Urothelium cell line (cell line): Measurements from ENCODE around the gene NDUFA13.

Experiments
- DNase-seq: peaks from one replicate; pipeline ENCODE4 v3.0.0; 2011; ENCODE audit warnings: low spot score, mixed read lengths
- FAIRE-seq: peaks from 2 replicates; lab custom pipeline; 2011; peaks lifted over from hg19 to GRCh38; lab: Jason Lieb, UNC

The NDUFA13 gene

DNA sequence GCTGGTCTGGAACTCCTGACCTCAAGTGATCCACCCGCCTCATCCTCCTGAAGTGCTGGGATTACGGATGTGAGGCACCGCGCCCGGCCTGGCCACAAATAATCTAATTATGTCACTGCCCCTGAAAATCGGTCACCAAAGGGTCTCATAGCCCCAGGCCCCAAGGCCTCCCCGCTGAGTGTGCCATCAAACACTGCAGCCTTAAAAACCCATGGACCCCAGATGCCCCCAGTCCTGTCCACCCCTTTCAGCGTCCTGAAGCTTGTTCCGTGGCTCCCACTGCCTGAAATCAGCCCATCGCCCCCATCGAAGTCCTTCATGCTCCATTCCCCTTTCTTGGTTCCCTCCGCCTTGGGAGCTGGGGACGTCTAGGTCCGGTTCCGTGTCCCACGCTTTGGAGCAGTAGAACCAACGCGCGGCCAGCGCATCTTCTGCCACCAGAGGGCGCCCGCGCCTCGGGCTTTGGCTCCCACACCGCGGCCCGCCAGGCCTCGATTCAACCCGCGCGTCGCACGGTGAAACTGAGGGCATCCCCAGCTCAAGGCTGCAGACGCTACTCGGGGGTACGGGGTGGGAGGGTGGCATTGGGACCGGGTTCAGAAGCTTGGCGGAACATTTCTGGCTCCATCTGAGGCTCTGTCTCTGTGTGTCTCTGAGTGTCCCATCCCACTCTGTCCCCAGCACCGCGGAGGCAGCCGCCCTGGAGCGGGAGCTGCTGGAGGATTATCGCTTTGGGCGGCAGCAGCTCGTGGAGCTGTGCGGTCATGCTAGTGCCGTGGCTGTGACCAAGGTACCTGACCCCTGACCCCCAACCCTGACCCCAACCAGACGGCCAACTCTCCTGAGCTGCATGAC is 16.2 kb downstream of the NDUFA13 start:
- FAIRE-seq (no peak), DNase-seq (peak; percentile 60)

DNA sequence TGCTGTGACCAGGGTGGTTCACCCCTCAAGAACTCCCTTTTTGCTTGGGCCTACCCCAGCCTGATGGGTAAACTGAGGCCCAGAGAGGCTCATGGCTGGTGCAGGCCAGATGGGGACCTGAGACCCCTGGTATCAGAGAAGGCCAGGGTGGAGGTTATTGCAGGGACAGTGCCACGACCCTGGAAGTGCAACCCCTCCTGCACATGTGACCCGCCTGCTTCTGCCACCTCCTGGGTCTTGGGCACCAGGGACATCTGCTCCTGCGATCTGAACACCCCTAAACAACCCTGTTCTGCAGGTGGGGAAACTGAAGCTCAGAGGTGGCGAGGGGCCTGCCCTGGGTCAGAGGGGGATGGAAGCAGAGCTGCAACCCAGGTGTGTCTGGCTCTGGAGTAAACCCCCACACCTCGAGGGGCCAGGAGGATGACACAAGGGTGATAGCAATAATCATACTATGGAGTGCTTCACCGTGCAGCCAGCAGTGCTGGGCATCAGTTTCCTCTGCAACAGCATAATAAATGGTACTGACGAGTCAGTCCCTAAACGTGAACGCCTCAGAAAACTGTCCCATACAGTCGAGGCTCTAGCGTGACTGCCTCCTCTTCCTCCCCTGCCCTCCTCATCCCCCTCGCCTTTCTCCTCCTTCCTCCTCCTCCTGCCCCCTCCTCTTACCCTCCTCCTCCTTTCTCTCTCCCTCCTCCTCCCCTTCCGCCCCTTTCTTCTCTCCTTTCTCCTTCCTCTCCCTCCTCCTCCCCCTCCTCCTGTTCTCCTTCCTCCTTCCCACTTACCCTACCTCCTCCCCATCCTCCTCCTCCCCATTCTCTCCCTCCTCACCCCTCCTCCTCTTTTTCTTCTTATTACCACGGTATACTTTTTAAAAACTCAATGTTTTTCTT is 17.0 kb downstream of the NDUFA13 start:
- FAIRE-seq = no peak
- no peak for DNase-seq

DNA sequence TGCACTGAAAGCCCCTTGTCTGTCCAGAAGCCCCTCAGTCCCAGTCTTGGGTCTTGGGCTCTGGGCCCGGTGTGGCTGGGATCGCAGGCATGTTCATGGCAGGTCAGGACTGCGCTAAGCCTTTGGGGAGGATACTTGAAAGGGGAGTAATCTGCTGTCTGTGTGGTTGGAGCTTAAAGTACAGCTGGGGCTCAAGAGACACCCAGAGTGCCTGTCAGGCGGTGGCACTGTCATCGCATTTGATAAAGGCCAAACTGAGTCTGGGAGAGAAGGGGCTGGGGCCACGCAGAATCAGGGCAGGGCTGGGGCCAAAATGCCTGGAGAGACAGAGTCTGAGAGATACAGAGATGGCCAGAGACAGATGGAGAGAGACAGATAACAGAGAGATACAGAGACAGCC is 17.8 kb downstream of the NDUFA13 start:
- DNase-seq (no peak), FAIRE-seq (no peak)

DNA sequence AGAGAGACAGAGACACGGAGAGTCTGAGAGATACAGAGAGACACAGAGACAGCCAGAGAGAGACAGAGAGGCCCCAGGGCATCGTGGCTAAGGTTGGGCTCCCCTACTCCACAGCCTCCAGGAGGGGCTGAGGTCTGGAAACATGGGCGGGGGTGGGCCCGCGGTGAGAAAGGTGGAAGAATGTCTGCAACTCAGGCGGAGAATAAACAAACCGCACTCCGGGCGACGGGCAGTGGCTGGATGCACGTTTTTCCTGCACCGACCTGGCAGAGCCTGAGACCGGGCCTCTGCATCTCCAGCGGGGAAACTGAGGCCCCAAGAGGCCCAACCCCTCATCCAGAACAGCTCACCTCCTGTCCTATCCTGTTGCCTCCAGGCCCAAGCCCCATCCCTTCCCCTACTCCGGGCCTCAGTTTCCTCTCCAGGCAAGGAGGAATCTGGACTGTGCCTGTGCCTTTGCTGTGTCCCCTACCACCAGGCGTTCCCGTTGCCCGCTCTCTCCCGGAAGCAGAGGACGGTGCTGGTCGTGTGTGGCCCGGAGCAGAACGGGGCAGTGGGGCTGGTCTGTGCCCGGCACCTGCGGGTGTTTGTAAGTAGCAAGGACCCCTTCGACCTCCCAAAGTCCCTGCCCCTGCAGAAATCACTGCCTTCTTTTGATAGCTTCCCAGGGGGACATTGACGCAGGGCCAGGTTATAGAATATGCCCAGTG is 18.7 kb downstream of the NDUFA13 start:
- FAIRE-seq = no peak
- DNase-seq = no peak

DNA sequence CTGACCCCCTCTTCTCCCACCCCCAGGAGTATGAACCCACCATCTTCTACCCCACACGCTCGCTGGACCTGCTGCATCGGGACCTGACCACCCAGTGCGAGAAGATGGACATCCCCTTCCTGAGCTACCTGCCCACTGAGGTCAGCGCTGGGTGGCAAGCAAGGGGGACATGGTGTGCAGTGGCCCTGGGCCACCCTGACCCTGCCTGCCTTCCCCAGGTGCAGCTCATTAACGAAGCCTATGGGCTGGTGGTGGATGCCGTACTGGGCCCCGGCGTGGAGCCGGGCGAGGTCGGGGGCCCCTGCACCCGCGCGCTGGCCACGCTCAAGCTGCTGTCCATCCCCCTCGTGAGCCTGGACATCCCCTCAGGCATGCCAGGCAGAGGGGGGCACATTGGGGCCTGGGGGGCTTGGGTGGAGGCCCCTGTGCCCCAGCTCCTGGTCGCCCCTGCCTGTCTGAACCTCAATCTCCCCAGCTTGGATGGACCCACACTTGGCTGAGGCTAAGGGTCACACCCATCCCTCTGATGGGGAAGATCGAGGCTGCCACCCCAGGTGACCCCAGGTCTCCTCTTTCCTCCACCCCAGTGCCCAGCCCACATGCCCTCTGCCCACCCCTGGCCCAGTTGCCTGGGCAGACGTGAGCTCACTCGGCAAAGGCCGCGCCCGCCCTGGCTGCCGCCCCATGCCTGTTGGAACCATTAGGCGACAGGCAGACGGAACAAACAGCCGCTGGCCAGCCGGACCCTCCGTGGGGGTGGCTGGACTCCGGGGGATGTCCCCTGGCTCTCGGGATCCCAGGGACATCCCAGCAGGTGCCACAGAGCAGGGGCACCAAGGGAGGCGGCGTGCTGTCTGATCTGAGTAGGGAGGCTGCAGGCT is 19.5 kb downstream of the NDUFA13 start:
- no peak for FAIRE-seq

DNA sequence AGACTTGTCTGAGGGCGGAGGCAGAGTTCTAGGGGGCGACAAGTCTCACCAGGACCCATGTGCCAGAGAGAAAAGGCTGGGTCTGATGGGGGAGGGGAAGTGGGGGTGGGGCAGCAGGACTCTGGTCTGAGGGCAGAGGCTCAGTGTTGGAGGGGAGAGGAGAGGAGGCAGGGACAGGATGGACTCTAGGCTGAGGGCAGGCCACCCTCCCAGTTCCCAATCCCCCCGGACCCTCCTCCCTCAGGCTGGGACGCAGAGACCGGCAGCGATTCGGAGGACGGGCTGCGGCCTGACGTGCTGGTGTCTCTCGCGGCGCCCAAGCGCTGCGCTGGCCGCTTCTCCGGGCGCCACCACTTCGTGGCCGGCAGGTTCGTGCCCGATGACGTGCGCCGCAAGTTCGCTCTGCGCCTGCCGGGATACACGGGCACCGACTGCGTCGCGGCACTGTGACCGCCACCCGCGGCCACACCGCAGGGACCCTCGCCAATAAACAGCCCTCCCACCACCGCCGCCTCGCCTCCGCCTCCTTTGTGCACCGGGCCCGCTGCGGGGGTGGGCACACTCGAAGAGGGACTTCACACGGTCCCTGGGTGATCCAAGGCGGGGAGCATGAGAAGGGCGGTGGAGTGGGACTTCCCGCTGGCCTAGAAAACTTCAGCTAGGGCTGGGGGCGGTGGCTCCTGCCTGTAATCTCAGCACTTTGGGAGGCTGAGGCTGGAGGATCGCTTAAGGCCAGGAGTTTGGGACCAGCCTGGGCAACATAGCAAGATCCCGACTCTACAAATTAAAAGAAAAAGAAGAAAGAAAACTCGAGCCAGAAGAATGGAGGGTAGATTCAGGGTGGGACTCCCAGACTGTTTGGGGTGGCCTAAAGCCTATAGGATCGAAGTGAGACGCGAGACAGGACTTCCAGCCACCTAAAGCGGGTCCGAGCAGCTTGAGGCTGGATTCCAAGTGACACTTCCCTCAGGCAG is 21.3 kb downstream of the NDUFA13 start:
- FAIRE-seq = no peak
- DNase-seq = no peak

More for the DNA sequence above, 19.5 kb downstream of the NDUFA13 start:
- no peak for DNase-seq

DNA sequence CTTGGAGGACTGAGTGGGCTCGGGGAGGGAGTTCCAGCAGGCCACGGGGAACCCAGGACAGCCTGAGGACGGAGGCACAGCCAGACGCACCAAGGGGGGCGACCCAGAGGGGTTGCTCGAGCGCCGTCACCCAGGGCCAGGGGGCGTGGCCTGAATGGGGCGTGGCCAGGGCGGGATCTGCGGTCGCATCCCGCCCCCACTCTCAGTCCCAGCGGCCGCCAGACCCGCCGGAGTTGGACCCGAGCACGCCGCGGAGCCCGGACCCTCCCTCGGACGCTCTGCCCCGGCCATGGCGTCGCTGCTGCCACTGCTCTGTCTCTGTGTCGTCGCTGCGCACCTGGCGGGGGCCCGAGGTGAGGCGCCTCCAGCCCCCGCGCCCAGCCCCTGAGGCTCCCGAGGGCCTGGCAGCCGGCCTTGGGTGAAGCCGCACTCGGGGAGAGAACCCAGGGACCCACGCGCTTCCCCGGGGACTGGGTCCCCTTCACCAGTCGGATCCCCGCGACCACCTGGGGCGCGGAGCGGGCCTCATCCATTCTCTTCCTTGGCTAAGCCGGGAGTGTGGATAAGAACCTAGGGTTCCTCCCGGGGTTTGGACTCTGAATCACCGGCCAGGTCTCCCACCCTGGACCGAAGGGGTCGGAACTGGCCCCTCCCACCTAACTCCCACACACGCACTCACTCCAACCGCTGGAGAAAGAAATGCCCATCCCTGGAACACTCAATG is 22.2 kb downstream of the NDUFA13 start, which contains the start of gene CILP2:
TSS of gene CILP2 (plus strand) at position 205 of the 724 bp plus-strand sequence. CDS start at position 290, 85 bp downstream.
- DNase-seq (no peak), FAIRE-seq (no peak)

DNA sequence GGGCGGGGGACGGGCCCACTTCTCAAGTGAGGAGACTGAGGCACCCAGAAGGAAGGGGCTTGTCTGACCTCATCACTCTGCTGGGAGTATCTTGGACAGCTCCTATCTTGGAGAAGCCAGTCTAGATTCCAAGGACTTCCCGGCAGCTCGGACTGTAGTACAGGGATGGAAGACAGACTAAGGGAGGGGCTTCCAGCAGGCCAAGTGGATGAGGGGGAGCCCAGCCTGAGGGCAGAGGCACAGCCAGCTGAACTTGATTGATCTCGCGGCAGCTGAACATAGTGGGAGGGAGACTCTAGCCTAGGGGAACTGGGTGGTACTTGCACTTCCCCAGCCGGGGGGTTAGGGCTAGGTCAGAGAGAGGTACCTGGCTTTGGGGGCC is 22.8 kb downstream of the NDUFA13 start:
- DNase-seq (no peak), FAIRE-seq (no peak)

DNA sequence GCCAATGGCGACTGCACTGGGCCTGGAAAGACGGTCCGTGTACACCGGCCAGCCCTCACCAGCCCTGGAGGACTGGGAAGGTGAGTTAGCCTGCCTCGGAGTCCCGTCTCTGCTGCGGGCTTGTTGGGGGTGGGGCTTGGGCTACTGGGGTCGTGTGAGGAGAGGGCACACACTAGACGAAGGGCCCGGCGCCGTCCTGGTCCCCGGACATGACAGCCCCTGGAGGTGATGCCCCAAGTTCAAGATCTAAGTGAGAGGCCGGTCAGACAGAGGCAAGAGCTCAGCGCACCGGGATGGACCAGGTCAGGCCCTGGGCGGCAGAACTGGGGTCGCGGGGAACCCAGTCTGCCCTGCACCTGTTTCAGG is 23.7 kb downstream of the NDUFA13 start:
- FAIRE-seq = no peak
- no peak for DNase-seq

DNA sequence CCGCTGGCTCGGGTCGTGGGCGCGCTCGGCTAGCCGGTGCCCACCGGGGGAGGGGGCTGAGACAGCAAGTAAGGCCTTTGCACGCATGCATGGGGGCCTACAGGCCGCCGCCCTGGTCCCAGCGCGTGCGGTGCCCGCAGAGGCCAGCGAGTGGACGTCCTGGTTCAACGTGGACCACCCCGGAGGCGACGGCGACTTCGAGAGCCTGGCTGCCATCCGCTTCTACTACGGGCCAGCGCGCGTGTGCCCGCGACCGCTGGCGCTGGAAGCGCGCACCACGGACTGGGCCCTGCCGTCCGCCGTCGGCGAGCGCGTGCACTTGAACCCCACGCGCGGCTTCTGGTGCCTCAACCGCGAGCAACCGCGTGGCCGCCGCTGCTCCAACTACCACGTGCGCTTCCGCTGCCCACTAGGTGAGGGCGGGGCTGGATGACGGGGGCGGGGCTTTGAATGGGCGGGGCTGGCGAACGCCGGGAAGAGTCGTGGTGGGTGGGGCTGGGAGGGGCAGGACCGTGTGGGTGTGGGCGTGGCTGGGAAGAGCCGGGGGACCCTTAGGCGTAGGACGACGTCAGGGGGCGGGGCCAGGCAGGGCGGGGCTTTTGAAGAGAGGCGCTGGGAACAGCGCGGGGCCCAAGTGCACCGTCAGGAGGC is 24.2 kb downstream of the NDUFA13 start:
- FAIRE-seq (no peak), DNase-seq (no peak)

DNA sequence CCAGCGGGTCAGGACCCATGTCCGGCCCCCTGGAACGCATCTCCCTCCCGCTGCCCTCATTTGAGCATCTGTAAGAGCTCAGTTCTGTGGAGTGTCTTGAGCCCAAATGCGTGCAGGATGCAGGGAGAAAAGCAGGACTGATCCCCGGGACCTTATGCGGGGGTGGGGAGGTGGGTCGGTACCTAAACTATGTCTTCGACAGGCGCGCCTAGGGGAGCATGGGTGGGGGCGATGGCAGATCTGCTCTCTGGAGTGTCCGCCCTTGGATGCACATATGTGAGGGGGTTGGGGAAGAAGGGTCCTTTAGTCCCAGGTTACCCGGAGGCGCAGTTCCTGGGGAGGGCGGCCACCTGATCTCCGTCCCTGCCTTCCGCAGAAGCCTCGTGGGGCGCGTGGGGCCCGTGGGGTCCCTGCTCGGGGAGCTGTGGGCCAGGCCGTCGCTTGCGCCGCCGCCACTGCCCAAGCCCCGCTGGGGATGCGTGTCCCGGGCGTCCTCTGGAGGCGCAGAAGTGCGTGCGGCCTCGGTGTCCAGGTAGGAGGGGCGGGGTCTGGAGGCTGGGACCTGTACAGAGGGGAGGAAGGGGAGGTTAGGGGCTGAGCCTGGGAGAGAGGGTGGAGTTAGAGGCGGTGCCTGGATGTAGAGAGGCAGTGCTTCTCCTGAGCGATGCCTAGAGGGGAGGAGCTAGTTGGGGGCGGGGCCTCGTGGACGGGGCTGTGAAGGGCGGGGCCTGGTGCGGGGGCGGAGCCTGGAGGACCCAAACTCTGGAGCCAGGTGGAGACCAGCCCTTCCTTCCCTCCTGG is 24.9 kb downstream of the NDUFA13 start:
- DNase-seq = peak; percentile 37
- no peak for FAIRE-seq

DNA sequence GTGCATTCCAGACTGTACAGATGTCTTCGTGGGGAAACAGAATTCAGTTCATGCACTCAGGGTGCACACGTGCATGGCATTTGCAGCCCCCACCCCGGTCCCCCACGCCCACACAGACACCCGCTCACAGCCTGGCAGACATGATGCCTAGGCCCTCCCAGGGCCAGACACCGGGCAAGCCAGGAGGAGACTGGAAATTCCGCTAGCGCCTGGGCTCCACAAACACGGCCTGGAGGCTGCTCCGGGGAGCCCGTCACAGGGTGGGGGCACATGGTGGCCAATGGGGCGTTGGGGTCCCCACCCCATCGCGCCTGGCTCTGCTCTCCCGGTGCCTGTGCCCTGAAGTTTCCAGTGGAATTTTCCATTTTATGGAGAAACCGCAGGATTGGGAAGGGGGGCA is 25.6 kb downstream of the NDUFA13 start:
- FAIRE-seq (no peak), DNase-seq (no peak)

DNA sequence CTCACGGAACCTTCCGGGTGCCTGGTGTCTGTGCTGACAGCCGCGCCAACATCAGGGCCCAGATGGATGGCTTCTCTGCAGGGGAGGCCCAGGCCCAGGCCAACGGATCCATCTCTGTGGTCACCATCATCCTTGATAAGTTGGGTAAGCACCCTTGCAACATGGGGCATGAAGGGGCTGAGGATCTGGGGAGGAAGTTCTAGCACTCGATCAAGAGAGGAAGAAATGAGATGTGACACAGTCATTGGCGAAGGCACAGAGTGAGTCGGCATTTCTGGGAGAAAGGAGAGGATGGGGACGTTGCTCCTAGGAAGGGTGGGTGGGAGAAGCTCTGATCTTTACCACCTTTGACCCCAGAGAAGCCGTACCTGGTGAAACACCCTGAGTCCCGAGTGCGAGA is 26.5 kb downstream of the NDUFA13 start:
- FAIRE-seq = no peak
- DNase-seq = no peak

DNA sequence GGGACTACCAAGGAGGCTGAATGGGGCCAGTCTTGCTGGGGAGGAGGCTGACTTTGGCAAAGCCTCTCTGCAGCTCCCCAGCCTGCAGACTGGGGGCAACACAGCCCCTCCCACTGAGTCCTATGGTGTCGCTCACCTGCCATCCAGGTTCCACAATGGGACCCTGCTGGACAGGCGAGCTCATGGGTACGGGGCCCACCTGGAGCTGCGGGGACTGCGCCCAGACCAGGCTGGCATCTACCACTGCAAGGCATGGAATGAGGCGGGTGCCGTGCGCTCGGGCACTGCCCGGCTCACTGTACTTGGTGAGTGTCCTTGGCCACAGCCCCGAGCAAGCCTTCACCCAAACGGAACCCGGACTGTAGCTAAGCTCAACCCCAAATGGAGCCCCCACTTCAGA is 27.1 kb downstream of the NDUFA13 start:
- no peak for DNase-seq
- FAIRE-seq = no peak

DNA sequence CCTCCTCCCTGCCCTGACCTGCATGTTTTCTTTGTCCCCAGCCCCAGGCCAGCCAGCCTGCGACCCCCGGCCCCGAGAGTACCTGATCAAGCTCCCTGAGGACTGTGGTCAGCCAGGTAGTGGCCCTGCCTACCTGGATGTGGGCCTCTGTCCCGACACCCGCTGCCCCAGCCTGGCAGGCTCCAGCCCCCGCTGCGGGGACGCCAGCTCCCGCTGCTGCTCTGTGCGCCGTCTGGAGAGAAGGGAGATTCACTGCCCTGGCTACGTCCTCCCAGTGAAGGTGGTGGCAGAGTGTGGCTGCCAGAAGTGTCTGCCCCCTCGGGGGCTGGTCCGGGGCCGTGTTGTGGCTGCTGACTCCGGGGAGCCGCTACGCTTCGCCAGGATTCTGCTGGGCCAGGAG is 27.6 kb downstream of the NDUFA13 start:
- no peak for FAIRE-seq
- no peak for DNase-seq

DNA sequence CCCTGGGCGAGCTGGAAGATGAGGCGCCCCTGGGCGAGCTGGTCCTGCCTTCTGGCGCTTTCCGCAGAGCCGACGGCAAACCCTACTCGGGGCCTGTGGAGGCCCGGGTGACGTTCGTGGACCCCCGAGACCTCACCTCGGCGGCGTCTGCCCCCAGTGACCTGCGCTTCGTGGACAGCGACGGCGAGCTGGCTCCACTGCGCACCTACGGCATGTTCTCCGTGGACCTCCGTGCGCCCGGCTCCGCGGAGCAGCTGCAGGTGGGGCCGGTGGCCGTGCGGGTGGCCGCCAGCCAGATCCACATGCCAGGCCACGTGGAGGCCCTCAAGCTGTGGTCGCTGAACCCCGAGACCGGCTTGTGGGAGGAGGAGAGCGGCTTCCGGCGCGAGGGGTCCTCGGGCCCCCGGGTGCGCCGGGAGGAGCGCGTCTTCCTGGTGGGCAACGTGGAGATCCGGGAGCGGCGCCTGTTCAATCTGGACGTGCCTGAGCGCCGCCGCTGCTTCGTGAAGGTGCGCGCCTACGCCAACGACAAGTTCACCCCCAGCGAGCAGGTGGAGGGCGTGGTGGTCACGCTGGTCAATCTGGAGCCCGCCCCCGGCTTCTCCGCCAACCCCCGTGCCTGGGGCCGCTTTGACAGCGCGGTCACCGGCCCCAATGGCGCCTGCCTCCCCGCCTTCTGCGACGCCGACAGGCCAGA is 28.4 kb downstream of the NDUFA13 start:
- FAIRE-seq (no peak), DNase-seq (no peak)
